HFFc6 (cell line): ENCODE data around the gene TRIM4. TPM values are rescaled to one million over a fixed set of nuclear protein-coding genes. Genes with fewer than 3 reads are reported as not detected.
"Not testable (repeated sequence)": the region's sequence is repeated elsewhere in the genome, so short reads cannot be mapped to it uniquely, and the experiment has no call there.

Experiments used
- DNase-seq: peaks from one replicate; pipeline ENCODE4 v3.0.0-alpha.2; 2018
- H3K27ac Mint-ChIP-seq: 2 replicates; pipeline ENCODE4 v1.8.0; 2020; ENCODE audit warnings: mild to moderate bottlenecking, mixed read lengths
- H3K27me3 Mint-ChIP-seq: 2 replicates; pipeline ENCODE4 v1.8.0; 2021; ENCODE audit warnings: mild to moderate bottlenecking, moderate library complexity, mixed read lengths; ENCODE audit not compliant: insufficient read depth
- H3K36me3 Mint-ChIP-seq: 2 replicates; pipeline ENCODE4 v1.8.0; 2021; ENCODE audit warnings: low read depth, mixed read lengths
- H3K4me1 Mint-ChIP-seq: 2 replicates; pipeline ENCODE4 v1.8.0; 2020; ENCODE audit warnings: low read depth, mixed read lengths
- H3K4me3 Mint-ChIP-seq: 2 replicates; pipeline ENCODE4 v1.8.0; 2020; ENCODE audit warnings: mild to moderate bottlenecking, moderate library complexity, mixed read lengths
- H3K9me3 Mint-ChIP-seq: 2 replicates; pipeline ENCODE4 v1.8.0; 2020; ENCODE audit warnings: mild to moderate bottlenecking, mixed read lengths
- CTCF ChIP-seq: fragments of 200-600 bp; sonication (generic); IDR thresholded peaks from 2 replicates; pipeline ENCODE4 v1.5.0; 2021; ENCODE audit warnings: antibody characterized with exemption, mild to moderate bottlenecking
- long read RNA-seq: library from polyadenylated mRNA; unstranded; transcript quantifications from one replicate; pipeline ENCODE4 v2.0.0, GENCODE V29; 2019
- total RNA-seq, 6 experiments: library from RNA; stranded (reverse); fragmentation: NEBNext Ultra II Directional; extraction: Animal tissue kit (Norgen Biotek cat#: 25700); gene quantifications; 2 replicates in 1 of 6; 3 replicates in 5 of 6; pipeline ENCODE4 v1.2.3, GENCODE V29; 2021

The TRIM4 gene
- total RNA-seq: 10 to 100 TPM; 22.0 to 24.6 (median 22.9) TPM
- long read RNA-seq, transcript TRIM4-201 (6 exons, 3,374 nt): major isoform, 32 of 51 reads
- long read RNA-seq, transcript TRIM4-202 (6 exons, 1,942 nt): minor isoform, 5 of 51 reads
- long read RNA-seq, partial matches to known transcripts: 9 of 51 reads
- long read RNA-seq, other reads (novel, unspliced or antisense): 5 of 51 reads

GRCh38 chr7:99918959-99919813 lies at the start of gene TRIM4:
TSS of gene TRIM4 (minus strand) at chr7:99919530. CDS start at chr7:99919401, 129 bp downstream.
- peaks cover 49% of the 10 kb centered on the region for H3K4me1 Mint-ChIP-seq
- peak; percentile 88 for DNase-seq
- H3K36me3 Mint-ChIP-seq: peaks cover 36% of the 10 kb centered on the region
- H3K27me3 Mint-ChIP-seq: peaks cover 7% of the 10 kb centered on the region
- H3K9me3 Mint-ChIP-seq: peaks cover 9% of the 10 kb centered on the region
- peak within 1 kb of the TSS; percentile 98 for H3K27ac Mint-ChIP-seq
- TF ChIP-seq CTCF: peak; percentile 56; the same call in 1 of the 2 replicates
- peak within 1 kb of the TSS; percentile 99 for H3K4me3 Mint-ChIP-seq

- H3K27ac Mint-ChIP-seq: no peak overlapping the region
- no peaks in the 10 kb centered on the region for H3K9me3 Mint-ChIP-seq
- H3K36me3 Mint-ChIP-seq: no peaks in the 10 kb centered on the region
- H3K4me3 Mint-ChIP-seq: no peak overlapping the region
- DNase-seq: no peak
- no peak for TF ChIP-seq CTCF
- H3K27me3 Mint-ChIP-seq: peaks cover 15% of the 10 kb centered on the region
- no peaks in the 10 kb centered on the region for H3K4me1 Mint-ChIP-seq
Observed at GRCh38 chr7:99958564-99959227, 39.4 kb upstream of the TRIM4 start.

- no peak for DNase-seq
- Mint-ChIP-seq H3K27me3 (peaks cover 15% of the 10 kb centered on the region), H3K27ac (no peak overlapping the region), H3K36me3 (no peaks in the 10 kb centered on the region), H3K4me3 (no peak overlapping the region), H3K4me1 (no peaks in the 10 kb centered on the region), H3K9me3 (peaks cover 4% of the 10 kb centered on the region; the same call in 1 of the 2 replicates)
- no peak for TF ChIP-seq CTCF
Observed at GRCh38 chr7:99955247-99955646, 35.9 kb upstream of the TRIM4 start.

- H3K36me3 Mint-ChIP-seq: not testable (repeated sequence)
Observed at GRCh38 chr7:99954643-99955042, 35.3 kb upstream of the TRIM4 start.

GRCh38 chr7:99953649-99954048 lies 34.3 kb upstream of the TRIM4 start:
- TF ChIP-seq CTCF: no peak
- Mint-ChIP-seq H3K9me3 (peaks cover 4% of the 10 kb centered on the region; the same call in 1 of the 2 replicates), H3K4me3 (no peak overlapping the region), H3K4me1 (no peaks in the 10 kb centered on the region), H3K27ac (no peak overlapping the region), H3K27me3 (peaks cover 15% of the 10 kb centered on the region), H3K36me3 (no peaks in the 10 kb centered on the region)
- DNase-seq: no peak

More at GRCh38 chr7:99954643-99955042, 35.3 kb upstream of the TRIM4 start:
- DNase-seq, H3K9me3 Mint-ChIP-seq, H3K4me3 Mint-ChIP-seq, H3K27ac Mint-ChIP-seq, H3K4me1 Mint-ChIP-seq: not testable (repeated sequence)
- peaks cover 15% of the 10 kb centered on the region for H3K27me3 Mint-ChIP-seq

- not testable (repeated sequence) for H3K4me3 Mint-ChIP-seq, H3K27ac Mint-ChIP-seq, H3K9me3 Mint-ChIP-seq, H3K36me3 Mint-ChIP-seq, H3K4me1 Mint-ChIP-seq, DNase-seq
- H3K27me3 Mint-ChIP-seq: peaks cover 16% of the 10 kb centered on the region
Observed at GRCh38 chr7:99952649-99953048, 33.3 kb upstream of the TRIM4 start.

GRCh38 chr7:99950819-99951218 lies 31.5 kb upstream of the TRIM4 start:
- H3K27ac Mint-ChIP-seq, H3K36me3 Mint-ChIP-seq, DNase-seq, H3K4me3 Mint-ChIP-seq, H3K4me1 Mint-ChIP-seq, H3K9me3 Mint-ChIP-seq: not testable (repeated sequence)
- H3K27me3 Mint-ChIP-seq: peaks cover 14% of the 10 kb centered on the region
